GM21786 (cell line): ENCODE results near the gene MT1E.
"Not testable (repeated sequence)": the region's sequence is repeated elsewhere in the genome, so short reads cannot be mapped to it uniquely, and the experiment has no call there.

Experiments used
- ATAC-seq: cut with Tn5 transposase; IDR thresholded peaks from one replicate; pipeline ENCODE4 v1.9.1; 2021; ENCODE audit not compliant: unreplicated experiment

MT1E gene

DNA sequence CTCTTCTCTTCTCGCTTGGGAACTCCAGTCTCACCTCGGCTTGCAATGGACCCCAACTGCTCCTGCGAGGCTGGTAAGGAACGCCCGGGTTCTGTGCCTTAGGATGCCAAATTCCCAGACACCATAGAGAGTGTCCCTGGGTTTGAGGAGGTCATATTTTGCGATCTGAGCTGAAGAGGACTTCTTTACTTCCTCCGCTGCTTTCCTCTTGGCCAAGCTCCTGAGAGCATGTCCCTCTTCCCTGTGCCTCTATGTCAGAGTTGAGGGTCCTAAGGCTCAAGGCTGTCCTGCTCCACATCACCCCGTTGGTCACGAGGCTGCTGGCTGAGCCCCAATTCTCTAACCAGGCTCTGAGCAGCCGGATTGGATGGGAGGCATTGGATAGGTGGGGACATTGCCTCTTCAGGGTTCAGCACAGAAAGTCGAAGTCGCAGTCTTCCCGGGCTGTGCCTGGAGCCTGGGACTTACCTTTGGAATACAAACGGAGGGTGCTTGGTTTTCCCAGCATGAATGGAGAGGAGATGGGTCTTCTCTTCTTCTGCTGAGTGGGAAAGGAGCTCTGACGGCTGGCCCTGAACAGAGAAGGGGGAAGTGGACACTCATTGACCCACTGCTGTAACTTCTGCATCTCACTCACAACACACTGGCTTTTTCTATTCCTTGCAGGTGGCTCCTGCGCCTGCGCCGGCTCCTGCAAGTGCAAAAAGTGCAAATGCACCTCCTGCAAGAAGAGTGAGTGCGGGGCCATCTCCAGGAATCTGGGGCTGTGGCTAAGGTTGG, 44.4 kb downstream of the MT1E start:
- no peak for ATAC-seq

DNA sequence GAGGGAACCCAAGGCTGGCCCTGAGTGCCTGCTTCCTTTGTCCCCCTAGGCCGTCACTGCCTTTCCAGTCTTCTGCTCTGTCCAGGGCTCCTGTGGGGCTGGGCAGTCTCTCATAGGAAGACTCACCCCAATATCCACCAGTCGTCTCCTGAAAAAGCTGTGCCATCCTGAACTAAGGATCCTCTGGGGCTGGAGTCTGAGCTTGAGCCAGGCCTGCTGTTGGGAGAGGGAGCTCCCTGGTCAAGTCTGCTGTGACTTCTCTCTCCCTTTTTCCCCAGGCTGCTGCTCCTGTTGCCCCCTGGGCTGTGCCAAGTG, 45.0 kb downstream of the MT1E start:
- ATAC-seq, result no peak

DNA sequence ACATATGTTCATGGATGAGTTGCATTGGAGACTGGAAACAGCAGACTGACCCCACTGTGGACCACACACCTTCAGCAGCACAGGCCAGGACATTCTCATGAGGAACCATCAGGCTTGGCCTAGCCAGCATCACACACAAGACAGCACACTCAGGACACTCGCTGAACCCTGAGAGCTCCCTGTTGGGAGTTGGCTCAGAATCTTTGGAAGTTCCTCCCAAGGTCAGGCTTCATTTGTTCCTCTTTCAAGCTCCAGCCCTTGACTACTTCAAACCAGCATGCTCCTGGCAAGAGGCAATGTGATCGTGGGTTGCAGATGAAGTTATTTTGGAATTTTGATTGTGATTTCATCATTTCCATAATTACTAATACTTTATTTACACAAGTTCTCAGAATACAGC, 46.1 kb downstream of the MT1E start:
- not testable (repeated sequence) for ATAC-seq

DNA sequence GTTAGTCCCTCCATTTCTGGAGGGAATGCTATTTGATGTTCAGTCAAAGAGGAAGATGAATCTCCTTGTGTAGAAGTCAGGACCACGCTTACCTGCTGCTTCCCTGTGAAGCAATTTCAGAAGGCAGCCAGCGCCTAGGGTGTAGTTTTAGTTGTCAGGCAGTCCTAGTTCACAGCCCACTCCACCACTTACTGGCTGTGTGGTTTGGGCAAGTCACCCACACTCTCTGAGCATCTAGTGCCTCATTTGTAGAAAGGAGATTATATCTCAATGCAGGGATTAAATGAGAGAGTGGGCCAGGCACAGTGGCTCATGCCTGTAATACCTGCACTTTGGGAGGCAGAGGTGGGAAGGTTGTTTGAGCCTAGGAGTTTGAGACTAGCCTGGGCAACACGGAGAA, 46.6 kb downstream of the MT1E start:
- not testable (repeated sequence) for ATAC-seq

DNA sequence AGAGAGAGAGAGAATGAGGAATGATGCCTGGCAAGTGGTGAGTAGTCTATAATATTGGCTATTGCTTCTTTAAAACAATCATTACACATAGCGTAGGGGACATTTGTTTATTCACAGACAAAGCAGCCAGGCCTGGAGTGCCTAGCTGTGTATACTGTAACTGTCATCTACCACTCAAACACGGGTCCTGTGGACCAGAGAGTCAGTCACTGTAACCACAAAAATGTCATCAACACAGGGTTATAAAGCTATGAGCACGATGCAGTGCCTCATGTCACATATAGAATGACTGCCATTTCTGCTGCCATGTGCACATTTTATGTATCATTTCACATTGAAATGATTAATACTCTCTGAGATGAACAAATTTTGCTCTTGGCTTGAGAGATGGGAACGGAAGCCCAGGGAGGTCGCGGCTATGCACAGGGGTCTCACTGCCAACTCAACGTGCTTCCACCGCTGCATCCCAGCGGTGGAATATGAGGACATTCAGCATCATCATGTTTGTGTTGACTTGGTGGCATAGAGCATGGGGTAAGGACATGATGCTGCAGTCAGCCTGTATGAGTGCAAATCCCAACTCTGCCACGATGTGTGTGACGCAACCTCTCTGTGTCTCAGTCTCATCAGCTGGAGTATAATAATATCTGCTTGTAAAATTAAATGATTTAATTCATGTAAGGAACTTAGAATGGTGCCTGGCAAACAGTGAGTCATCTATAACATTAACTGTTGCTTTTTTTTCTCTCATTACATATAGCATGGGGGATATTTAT, 47.4 kb downstream of the MT1E start:
- no peak for ATAC-seq

DNA sequence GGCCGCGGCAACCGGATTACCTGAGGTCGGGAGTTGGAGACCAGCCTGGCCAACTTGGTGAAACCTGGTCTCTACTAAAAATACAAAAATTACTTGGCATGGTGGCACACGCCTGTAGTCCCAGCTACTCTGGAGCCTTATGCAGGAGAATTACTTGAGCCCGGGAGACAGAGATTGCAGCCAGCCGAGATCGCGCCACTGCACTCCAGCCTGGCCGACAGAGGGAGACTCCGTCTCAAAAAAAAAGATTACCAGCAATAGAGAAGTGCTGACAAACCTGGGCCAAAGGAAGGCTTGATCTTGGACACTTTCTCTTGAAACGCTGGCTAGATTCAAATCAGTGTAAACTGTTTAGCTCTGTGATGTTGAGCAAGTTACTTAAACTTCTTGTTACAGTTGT, 48.3 kb downstream of the MT1E start:
- ATAC-seq, result no peak

DNA sequence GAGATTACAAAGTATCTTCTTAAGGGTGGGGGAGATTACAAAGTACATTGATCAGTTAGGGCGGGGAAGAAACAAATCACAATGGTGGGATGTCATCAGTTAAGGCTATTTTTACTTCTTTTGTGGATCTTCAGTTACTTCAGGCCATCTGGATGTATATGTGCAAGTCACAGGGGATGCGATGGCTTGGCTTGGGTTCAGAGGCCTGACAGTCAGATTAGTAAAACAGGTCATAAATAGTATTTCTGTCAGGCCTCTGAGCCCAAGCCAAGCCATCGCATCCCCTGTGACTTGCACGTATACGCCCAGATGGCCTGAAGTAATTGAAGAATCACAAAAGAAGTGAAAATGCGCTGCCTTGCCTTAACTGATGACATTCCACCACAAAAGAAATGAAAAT, 49.0 kb downstream of the MT1E start:
- ATAC-seq, result not testable (repeated sequence)

DNA sequence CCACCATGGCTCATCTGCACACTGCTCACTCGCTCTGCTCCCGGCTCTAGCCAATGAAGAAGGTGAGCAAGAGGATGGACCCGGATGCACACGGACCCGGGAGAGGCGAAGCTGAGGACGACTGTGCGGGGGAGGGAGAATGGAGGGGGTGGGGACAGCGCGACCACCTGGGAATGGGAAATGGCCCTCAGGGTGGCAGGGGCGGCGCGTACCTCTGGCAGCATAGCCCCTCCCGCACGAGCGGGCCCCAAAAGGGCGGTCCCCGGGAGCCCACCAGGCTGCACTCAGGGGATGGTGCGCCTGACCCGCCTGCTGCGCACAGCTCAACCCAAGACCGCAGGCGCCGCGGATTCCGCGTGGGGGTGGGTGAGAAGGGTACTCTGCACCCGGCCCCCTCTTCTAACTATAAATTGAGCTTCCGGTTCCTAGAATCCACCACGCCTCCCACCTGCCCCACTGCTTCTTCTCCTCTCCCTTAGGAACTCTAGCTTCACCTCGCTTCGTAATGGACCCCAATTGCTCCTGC, 50.2 kb downstream of the MT1E start:
- no peak for ATAC-seq
